RWPE1 (cell line): ENCODE results near the gene PTBP1.

Source experiments
- CTCF ChIA-PET: fragments of 350-600 bp; sonication (Branson Sonifier 250); formaldehyde crosslinking; extraction: SDS; loops from one replicate; lab custom pipeline; 2021; lab: Yijun Ruan, JAX
- POLR2A ChIA-PET: fragments of 400-600 bp; formaldehyde crosslinking; extraction: SDS; loops from one replicate; lab custom pipeline; 2020; ENCODE audit warnings: antibody characterized with exemption; ENCODE audit not compliant: low non-redundant PET; lab: Yijun Ruan, JAX
- DNase-seq: peaks from one replicate; pipeline ENCODE4 v3.0.0; 2012; ENCODE audit warnings: low spot score
- H3K27ac ChIP-seq: fragments of 450-650 bp; 2 replicates; pipeline ENCODE4 v1.5.1; 2017
- CTCF ChIP-seq: fragments of 450-650 bp; conservative IDR thresholded peaks from 2 replicates; pipeline ENCODE4 v1.5.1; 2017; ENCODE audit warnings: low read depth, mild to moderate bottlenecking

The PTBP1 gene

GRCh38 chr19:769616-770015, 27.6 kb upstream of the PTBP1 start:
- TF ChIP-seq CTCF, result no peak
- DNase-seq, result no peak
- POLR2A ChIA-PET, result interaction anchor here (0.6 to 0.9 kb wide), 2 partner anchors 30 to 87 kb away, joined by 3 read pairs; no protein-coding TSS in a partner anchor
- CTCF ChIA-PET, result interaction anchor here (0.6 to 1.3 kb wide), 8 partner anchors 74 to 1116 kb away, joined by 3 to 8 read pairs (median 4); partner anchors contain the start of gene ABHD17A
- H3K27ac ChIP-seq, result no peak overlapping the region

DNA sequence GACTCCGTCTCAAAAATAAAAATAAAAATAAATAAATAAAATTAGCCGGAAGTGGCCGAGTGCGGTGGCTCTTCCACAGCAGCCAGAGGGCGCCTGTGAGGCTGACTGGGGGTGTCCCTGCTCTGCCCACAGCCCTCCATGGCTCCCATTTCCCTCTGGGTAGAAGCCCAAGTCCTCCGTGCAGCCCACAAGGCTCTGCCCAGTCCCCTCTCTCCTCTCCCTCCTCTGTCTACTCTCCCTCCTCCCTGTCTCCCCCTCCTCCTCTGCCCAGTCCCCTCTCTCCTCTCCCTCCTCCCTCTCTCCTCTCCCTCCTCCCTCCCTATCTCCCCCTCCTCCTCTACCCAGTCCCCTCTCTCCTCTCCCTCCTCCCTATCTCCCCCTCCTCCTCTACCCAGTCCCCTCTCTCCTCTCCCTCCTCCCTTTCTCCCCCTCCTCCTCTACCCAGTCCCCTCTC, 25.9 kb upstream of the PTBP1 start:
- 0 out of 2 replicates have a peak overlapping the region, but pooled peaks have one; percentile 11 for H3K27ac ChIP-seq
- TF ChIP-seq CTCF, result no peak; the same call in 1 of the 2 replicates
- peak; percentile 38 for DNase-seq
- ChIA-PET POLR2A (no interaction called here), CTCF (interaction anchor here (1.1 kb wide), 1 partner anchor 30 kb away, joined by 5 read pairs; no protein-coding TSS in a partner anchor)

DNA sequence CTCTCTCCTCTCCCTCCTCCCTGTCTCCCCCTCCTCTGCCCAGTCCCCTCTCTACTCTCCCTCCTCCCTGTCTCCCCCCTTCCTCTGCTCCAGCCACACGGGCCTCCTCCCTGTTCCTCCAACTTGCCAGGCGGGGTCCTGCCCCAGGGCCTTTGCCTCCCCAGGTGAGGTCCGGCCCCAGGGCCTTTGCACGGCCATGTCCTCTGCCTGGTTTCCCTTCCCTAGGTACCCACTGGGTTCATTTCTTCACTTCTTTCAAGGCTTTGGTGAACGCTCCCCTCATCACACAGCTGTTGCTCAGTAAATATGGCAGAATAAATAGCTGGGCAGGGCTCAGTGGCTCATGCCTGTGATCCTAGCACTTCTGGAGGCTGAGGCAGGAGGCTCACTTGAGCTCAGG, 25.2 kb upstream of the PTBP1 start:
- no peak for TF ChIP-seq CTCF
- ChIA-PET POLR2A (interaction anchor here (0.6 kb wide), 1 partner anchor 77 kb away, joined by 6 read pairs; no protein-coding TSS in a partner anchor), CTCF (interaction anchor here (0.7 kb wide), 1 partner anchor 84 kb away, joined by 5 read pairs; no protein-coding TSS in a partner anchor)
- no peak for DNase-seq
- no peak overlapping the region; the same call in 1 of the 2 replicates for H3K27ac ChIP-seq

- no peak for DNase-seq
- TF ChIP-seq CTCF, result no peak
- CTCF ChIA-PET, result interaction anchor here (0.7 kb wide), 1 partner anchor 83 kb away, joined by 5 read pairs; no protein-coding TSS in a partner anchor
- H3K27ac ChIP-seq, result peak overlapping the region; percentile 68
- POLR2A ChIA-PET, result interaction anchor here (0.6 kb wide), 2 partner anchors 76 to 121 kb away, joined by 4 to 6 read pairs; no protein-coding TSS in a partner anchor
Observed at GRCh38 chr19:772730-773436, 24.4 kb upstream of the PTBP1 start.

GRCh38 chr19:776549-776948, 20.7 kb upstream of the PTBP1 start:
- POLR2A ChIA-PET, result no interaction called here

More at GRCh38 chr19:776549-776948, 20.7 kb upstream of the PTBP1 start:
- TF ChIP-seq CTCF, result no peak
- CTCF ChIA-PET, result no interaction called here
- H3K27ac ChIP-seq, result peak overlapping the region; percentile 65
- DNase-seq, result no peak
